NCI-H2171 treated with DMSO at 0.1 percent for 48 hours (cell line): ENCODE results near the gene TPRKB.
A peak's percentile ranks its signal among the peaks of the same experiment; 100 is the strongest.
"Not testable (repeated sequence)": the region's sequence is repeated elsewhere in the genome, so short reads cannot be mapped to it uniquely, and the experiment has no call there.

Experiments
- DNase-seq: peaks from one replicate; lab custom pipeline; 2025; lab: John Stamatoyannopoulos, UW

TPRKB gene

DNA sequence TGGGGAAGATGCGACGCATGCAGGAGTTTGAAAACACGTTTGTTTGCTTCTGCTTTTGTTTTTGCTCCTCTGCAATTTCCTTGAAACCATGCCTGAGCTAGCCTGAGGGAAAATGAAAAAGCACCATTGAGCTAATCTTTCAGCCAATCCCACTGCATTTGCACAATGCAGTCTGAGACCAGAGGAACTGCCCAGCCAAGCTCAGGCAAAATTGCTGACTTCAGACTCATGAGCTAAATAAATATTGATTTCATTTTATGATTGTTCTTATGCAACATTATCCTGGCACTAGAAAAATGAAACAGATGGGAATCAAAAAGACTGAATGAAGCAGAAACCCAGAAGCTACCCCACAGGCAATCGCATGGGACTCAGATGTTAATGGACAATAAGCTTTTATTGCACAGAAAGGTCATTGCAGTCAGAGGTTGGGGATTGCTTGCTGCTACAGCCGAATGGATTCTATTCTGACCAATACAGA is 37.0 kb downstream of the TPRKB start:
- DNase-seq: no peak

DNA sequence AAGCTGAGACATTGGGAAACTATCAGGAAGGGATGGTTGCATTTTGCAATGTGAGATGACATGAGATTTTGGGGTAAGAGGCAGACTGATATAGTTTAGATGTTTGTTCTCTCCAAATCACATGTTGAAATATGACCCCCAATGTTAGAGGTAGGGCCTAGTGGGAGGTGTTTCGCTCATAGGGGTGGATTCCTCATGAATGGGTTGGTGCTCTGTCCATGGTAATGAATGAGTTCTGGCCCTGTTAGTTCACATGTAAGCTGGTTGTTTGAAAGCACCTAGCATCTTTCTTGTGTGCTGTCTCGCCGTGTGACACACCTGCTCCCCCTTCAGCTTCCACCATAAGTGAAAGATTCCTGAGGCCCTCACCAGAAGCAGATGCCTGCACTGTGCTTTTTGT is 37.7 kb downstream of the TPRKB start:
- no peak for DNase-seq

DNA sequence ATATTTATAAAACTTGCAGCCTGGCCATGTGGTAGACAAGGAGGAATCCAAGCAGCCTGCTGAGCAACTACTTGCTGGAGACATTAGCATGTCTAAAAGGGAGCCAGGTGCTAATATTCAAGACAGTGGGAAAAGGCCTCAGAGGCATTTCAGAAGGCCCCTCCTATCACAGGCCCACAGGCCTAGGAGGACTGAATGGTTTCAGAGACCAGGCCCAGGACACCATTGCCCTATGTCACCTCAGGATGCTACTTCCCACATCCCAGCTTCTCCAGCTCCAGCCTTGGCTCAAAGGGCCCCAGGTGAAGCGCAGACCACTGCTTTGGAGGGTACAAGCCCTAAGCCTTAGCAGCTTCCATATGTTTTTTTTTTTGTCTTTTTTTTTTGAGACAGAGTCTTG is 39.0 kb downstream of the TPRKB start:
- no peak for DNase-seq

DNA sequence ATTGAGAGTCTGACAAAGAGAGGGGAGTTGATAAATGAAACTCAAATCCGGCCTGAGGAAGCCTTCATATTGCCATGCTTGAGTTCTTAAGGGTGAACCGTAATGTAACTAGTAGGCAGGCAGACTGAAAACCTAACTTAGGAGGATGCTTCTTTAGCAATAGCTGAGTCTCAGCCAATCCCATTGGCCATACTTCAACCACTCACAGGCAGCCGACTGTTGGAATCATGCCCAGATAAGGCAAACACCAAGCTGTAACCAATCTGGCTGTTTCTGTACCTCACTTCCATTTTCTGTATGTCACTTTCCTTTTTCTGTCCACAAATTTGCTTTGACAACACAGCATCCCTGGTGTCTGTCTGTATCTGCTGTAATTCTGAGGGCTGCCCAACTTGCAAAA is 39.5 kb downstream of the TPRKB start:
- no peak for DNase-seq

DNA sequence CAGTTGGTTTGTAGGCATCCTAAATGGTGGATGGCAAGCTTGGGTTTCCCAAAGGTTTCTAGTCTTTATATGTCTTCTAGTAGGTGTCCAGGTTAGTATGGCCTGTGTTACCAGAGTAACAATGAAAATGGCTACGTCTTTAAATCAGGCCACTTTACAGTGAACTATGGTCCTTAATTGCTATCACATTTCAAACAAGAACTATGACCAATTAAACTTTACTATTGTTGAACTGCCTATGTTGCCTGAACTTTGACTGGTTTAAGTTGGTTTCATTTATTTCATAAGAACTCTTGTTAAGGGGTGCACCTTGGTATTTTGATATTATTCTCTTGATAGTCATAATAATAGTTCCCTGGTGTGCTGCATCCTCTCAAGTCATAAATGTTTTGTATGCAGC is 40.2 kb downstream of the TPRKB start:
- not testable (repeated sequence) for DNase-seq

DNA sequence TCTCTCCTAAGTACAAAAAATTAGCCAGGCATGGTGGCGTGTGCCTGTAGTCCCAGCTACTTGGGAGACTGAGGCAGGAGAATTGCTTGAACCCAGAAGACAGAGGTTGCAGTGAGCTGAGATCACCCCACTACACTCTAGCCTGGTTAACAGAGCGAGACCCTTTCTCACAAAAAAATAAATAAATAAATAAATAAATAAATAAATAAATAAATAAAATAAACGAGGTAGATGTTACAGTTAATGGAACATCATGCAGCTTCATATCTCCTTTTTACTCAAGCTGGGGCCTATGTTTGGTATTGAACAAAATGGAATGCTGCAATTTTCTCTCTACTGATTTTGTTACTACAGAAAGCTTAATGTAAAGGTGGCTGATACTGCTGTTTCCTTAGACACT is 40.6 kb downstream of the TPRKB start:
- not testable (repeated sequence) for DNase-seq

DNA sequence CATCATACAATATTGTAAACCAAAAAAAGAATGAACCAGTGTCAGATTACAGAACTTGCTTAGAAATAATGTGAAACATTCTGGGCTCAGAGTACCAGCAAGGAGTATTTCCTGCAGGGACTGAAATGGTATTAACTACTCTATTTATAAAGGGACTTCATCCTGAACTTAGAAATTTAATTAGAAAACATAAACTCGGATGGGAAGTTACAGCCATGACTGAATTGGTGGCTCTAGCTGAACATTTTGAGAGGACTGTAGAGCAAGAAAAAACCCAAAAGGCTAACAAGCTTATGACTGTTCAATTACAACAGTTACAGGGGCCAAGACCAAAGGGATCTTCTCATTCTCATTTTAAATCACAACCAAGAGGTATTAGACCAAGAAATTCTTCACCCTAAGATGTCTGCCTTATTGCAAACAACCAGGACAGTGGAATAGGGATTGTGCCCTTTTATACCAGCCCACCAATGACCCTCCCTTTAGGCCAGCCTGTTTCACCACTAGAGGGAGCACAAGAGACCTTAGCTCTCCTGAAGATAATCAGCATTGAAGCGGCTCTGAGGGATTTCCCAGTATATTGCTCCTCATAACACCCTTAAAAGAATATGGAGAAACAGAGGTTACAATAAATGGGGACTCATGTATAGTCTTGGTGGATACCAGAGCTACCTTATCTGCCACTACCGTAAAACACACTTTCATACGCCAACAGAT is 46.6 kb downstream of the TPRKB start:
- DNase-seq: peak; percentile 33

DNA sequence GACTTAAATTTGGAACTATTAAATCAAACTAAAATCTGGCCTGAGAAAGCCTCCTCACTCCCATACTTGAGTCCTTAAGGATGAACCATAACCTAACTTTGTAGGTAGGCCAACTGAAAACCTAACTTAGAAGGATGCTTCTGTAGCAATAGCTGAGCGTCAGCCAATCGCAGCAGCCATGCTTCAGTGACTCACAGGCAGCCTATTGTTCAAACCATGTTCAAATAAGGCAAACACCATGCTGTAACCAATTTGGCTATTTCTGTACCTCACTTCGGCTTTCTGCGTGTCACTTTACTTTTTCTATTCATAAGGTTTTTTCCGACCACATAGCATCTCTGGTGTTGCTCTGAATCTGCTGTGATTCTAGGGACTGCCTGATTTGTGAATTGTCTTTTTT is 48.7 kb downstream of the TPRKB start:
- DNase-seq: not testable (repeated sequence)

DNA sequence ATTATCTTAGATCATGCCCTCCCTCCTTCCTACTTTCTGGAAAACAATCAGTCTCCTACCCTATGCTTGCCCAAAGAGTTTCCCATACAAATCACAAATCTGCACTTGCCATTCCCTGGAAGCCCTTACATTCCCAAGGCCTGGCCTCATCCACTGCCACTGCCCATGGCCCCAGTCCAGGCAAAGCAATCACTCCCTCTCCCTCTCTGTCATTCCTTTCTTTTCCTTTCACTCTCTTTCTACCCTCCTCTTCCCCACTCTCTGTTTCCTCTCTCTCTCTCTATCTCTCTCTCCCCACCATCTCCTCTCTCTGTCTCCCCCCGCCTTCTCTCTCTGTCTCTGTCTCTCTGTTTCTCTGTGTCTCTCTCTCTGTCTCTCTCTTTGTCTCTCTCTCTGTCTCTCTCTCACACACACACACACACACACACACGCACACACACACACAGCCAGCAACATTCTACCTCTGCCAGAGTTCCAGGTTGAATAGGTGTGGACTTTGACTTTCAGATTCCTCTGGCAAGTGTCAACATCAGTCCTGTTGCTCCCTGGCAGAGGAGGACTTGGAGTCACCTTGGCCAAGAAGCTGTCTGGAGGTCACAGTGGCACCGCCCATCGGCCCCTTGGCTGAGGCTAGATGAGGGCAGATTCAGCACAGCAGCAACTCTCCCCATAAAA is 51.2 kb downstream of the TPRKB start:
- DNase-seq: no peak

DNA sequence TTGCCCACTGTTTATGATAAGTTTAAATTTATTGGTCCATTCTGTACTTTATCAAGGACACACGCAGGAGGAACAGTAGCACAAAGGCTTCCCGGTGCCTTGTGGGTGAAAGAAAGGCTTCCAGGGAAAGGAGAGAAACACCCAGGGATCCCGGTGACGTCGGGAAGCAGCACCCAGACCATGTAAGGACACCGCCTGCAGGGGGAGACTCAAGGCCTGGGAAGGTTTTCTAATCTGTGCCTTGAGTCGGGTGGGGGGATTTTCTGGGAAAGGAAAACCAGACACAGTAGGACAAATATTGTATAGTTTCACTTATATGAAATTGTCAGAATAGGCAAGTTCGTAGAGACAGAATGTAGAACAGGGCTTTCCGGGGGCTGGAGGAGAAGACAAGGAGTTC is 52.2 kb downstream of the TPRKB start:
- not testable (repeated sequence) for DNase-seq

DNA sequence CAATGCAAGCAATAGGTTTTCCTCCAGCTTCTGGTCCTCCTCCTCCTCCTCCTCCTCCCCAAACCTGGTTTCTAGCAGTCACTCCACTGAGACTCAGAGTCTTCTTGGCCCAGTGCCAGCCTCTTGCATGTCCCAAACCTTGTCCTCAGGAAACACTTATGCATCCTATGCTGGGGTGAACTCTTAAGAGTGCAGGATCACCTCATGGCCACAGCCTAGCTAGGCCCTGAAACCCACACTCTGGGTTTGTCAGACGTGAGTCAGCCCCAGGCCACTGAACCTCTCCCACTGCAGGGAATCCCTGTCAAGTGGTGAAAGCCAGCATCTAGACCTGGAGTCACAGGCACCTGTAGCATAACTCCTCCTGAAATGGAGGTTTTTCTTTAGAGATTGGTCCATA is 52.8 kb downstream of the TPRKB start:
- DNase-seq: not testable (repeated sequence)

DNA sequence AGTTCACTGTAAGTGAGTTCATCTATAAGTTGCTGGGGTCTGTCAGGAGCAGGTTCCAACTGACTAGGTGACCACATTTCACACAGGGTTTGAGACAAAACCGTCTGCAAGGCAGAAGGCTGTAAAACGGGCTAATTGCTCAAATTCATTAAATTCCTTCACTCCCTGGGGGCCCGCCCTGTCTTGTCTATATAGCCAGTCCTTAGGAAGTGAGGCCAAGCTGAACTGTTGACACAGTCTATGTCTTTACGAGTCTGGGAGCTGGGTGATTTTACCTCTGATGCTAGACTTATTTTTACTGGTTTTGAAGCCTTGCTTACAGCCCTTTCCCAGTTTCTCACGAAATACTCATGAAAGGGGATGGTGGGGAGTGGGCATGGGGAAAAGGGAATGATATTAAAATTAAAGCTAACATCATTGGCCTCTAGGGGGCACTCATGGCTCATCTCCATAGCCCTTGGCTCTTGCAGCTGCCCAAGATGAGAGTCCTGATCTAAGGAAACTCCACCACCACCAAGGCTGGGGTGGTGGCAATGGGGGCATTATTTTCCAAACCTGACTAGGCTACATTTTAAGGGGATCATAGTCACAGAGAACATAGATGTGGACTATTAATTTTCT is 57.1 kb downstream of the TPRKB start:
- DNase-seq: peak; percentile 23
